ENCODE measurements around the gene TAGLN.

TAGLN gene

DNA sequence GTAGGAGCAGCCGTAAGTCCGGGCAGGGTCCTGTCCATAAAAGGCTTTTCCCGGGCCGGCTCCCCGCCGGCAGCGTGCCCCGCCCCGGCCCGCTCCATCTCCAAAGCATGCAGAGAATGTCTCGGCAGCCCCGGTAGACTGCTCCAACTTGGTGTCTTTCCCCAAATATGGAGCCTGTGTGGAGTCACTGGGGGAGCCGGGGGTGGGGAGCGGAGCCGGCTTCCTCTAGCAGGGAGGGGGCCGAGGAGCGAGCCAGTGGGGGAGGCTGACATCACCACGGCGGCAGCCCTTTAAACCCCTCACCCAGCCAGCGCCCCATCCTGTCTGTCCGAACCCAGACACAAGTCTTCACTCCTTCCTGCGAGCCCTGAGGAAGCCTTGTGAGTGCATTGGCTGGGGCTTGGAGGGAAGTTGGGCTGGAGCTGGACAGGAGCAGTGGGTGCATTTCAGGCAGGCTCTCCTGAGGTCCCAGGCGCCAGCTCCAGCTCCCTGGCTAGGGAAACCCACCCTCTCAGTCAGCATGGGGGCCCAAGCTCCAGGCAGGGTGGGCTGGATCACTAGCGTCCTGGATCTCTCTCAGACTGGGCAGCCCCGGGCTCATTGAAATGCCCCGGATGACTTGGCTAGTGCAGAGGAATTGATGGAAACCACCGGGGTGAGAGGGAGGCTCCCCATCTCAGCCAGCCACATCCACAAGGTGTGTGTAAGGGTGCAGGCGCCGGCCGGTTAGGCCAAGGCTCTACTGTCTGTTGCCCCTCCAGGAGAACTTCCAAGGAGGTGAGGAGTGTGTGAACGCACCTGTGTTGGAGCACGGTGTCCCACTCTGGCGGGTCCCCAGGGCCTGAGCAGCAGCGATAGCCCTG lies at the start of gene TAGLN:
TAGLN (plus strand) TSS at position 318 of the 863 bp plus-strand sequence. CDS start 3,644 bp downstream, outside the sequence.
- no peak for DNase-seq

DNA sequence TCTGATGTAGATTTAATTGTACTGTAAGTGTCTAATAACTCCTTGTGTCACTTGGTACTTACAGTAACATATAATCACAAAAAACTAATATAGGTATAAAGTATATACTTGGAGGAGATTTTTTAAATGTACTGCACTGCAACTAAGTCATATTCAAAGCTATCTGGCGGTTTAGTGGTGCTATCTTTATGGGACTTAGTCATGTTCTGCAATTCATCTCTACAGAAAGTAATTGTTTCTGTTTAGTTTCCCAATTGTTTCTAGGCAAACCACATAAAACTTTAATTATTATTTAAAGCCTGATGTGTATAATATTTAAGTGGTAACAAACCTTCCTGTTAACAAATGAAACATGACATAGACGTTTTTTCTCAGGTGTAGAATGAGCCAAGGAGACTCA lies 47.1 kb upstream of the TAGLN start:
- DNase-seq, result no peak

DNA sequence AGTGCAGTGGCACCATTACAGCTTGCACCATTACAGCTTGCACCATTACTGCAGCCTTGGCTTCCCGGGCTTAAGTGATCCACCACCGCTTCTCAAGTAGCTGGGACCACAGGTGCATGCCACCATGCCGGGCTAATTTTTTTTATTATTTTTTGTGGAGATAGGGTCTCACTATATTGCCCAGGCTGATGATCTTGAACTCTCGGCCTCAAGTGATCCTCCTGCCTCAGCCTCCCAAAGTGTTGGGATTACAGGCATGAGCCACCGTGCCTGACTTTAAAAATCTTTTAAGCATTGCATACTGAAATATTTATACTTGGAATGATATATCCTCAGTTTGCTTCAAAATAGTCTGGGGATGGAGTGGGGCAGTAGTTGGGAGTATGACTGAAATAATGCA lies 44.7 kb upstream of the TAGLN start:
- DNase-seq, result no peak

DNA sequence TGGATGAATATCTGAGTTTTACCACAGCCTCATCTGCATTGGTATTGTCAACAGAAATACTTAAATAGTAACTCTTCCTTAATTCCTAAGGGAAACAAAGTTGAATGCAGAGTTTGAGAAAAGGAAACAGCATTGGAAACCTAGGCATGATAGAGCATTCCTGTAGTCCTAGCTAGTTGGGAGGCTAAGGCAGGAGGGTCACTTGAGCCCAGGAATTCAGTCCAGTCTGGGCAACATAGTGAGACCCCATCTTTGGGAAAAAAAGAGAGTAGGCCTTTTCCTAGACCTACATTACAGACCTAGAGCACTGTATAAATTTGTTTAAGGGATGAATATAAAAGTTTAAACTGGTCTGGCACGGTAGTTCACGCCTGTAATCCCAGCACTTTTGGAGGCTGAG lies 41.7 kb upstream of the TAGLN start:
- DNase-seq, result no peak

DNA sequence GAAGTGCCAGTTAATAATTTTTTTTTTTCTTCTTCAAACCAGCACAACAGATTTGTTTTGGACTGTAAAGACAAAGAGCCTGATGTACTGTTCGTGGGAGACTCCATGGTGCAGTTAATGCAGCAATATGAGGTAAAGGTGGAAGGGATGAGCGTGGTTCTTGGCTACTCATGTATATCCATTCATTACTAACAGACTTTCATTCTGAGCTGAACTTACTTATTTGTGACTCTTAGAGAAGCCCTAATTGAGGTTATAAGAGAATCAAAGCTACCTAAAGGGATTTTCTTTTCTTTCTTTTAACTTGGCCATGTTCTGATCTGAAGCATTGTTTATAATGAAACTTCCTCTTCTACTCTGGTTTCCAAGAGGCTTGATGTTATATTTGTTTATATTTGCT lies 39.3 kb upstream of the TAGLN start:
- DNase-seq, result no peak

DNA sequence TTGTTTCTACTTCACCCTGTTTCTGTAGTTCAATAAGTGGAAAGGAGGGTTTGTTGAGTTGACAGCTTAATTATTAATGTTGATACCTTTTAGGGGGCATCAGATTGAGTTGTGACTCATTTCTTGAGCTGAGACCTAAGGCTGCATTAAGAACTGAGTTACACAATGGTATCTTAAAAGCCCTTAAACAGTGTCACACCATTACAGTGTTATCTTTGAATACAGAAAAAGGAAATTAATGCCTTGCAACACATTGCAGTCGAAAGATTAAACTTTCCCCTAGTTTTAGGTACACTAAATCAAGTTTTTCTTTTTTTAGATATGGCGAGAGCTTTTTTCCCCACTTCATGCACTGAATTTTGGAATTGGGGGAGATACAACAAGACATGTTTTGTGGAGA lies 38.3 kb upstream of the TAGLN start:
- DNase-seq, result no peak

DNA sequence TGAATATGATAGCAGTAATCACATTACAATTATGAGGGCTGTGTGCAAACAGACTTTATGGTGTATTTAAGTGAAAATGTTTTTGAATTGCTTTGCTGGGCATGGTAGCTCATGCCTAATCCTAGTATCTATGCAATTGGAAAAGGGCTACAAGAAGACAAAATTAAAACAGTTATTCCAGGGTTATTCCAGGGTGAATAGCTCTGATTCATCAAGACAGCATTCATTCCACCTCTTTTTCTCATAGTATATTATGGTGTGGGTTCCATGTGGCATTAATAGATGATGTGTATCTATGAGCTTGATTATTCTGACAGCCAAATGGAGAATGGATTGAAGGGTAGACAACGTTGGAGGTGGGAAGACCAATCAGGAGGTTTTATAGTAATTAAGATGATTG lies 32.7 kb upstream of the TAGLN start:
- DNase-seq, result no peak

DNA sequence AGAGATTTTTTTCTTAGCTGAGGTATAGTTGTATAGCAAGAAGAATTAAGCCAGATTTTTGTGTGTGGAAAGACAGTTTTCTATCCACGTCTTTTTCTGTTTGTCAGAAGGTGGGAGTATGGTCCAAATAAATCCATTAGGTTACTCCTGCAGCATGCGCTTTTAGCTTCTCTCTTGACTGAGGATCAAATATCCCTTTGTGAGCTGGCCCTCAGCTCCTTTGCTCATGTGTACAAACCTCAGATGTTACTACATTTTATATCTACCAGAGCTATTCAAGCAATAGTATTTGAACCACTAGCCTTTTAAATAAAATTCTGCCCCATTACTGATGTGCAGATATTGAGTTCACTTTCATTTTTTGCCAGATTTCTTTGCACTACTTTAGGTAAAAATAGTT lies 29.4 kb upstream of the TAGLN start:
- DNase-seq, result no peak

DNA sequence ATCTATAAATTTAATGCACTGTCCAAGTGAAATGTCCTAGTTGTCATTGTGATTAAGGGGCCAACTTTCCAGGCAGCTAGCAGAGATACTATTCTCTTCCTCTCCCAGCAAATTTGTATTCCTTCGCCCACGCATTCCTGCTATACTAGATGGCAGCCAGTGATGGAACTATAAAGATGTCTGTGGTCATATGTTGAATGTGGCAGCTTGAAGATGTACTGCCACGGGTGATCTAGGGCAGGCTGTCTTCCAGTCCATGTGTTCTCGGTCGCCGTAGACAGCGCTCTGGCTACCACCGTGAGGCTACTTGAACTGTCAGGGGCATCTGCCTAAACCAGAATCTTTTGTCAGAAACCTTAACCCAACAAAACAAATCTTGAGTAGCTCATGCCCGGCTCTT lies 29.0 kb upstream of the TAGLN start:
- no peak for DNase-seq

DNA sequence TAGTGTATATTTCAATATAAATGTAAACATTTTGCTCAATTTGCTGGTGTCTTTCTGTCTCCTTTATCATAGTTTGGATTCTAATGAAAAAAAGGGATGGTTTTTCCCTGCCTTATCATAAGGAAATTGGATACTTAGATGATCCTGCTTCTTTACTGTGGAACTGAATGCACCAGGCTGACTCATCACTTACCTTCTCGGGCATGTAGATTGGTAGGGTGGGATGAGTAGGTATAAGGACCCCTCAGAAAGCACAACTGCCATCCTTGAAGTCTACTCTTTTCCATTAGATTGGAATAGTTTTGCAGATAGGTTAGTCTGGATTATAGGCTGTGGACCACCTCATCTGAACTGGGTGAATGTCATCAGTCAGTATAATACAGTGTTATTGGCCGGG lies 28.2 kb upstream of the TAGLN start:
- no peak for DNase-seq

DNA sequence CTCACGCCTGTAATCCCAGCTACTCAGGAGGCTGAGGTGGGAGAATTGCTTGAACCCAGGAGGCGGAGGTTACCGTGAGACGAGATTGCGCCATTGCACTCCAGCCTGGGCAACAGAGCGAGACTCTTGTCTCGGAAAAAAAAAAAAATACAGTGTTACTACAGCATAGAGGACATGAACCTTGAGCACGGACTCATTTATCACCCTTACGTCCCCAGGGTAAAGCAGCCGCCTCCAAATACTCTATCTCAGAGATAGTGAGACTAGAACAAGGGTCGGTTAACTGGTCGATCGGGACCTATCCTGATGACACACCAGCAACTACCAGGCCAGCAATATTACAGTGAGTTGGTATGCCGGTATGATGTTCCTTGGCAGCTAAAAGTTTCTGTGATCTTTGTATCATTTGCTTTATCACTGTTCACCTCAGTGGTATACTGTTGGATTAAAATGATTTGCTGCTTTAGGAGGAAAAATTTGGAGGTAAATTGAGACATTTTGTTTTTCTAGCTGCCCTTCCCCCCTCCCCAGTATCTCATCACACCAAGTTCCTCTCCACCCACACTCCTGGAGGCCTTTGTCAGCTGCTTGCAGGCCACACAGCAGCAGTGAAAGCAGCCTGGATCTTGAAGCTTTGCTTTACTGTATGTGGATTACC lies 27.6 kb upstream of the TAGLN start:
- DNase-seq, result no peak

DNA sequence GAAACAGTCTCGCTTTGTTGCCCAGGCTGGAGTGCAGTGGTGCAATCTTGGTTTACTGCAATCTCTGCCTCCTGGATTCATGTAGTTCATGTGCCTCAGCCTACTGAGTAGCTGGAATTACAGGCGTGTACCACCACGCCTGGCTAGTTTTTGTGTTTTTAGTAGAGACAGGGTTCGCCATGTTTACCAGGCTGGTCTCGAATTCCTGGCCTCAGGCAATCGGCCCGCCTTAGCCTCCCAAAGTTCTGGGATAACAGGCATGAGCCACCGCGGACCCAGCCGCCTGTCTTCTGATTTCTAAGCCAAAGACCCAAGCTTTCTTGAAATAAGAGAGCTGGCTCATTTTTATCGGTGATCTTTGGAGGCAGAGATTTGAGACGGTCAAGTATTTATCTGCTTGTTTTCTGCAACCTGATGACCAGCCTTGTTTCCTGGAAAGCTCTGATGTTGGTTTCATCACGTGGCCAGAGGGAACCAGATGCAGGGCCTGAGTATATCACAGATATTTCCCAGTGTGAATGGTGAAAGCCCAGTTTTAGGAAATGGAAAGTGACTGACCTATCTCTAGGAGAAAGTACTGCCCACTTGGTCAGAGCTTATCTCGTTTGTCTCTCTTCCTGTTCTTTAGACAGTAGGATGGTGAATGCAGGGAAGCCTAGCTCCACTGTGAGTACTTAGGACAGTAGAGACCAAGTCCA lies 26.3 kb upstream of the TAGLN start:
- no peak for DNase-seq

DNA sequence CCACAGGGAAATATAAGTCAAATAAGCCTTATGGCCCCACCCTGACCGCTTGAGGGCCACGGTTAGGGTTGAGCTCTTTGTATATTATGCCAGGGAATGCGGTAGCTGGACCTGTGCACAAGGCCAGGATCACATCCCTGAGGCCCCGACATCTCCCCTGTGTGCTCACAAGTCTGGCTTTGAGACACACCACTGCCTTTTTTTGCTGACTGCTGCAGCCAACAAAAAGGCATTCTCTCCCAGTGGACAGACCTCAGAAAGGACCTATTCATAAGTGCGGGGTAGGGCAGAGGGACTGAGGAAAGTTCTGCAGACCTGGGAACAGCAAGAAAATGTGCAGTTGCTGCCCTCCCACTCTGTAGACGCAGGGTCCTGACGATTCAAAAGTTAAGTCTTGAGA lies 24.1 kb upstream of the TAGLN start:
- DNase-seq, result no peak

DNA sequence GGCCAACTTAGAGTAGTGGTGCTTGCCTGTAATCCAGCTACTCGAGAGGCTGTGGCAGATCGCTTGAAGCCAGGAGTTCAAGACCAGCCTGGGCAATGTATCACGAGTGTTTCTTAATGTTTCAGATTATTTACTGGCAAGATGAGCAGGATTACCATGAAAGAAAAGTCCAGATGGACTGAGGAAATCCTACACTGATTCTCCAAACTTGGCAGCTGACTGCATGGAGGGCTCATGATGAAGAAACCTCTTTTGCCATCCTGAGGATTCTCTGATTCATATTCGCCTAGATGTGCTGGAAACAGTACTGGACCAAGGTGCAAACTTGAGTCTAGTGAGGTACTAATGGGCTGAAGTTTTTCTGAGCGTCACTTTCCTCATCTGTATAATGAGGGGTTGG lies 23.4 kb upstream of the TAGLN start:
- DNase-seq, result no peak

DNA sequence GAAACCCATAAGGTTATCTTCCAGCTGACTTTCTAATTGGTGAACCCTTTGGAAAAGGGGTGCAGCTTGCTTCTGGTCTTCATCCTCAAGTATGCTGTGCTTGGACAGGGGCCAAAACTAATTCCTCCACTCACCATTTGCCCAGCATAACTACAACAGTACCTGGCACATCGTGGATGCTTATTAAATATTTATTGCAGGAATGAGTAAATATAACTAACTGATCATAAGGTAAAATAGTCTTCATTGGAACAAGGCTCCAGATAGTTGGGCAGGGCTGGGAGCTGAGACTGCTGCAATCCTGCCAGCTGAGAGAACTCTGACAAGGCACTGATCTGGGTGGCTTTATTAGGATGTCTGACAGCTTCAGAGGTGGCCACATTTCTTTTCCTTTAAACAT lies 23.0 kb upstream of the TAGLN start:
- no peak for DNase-seq

DNA sequence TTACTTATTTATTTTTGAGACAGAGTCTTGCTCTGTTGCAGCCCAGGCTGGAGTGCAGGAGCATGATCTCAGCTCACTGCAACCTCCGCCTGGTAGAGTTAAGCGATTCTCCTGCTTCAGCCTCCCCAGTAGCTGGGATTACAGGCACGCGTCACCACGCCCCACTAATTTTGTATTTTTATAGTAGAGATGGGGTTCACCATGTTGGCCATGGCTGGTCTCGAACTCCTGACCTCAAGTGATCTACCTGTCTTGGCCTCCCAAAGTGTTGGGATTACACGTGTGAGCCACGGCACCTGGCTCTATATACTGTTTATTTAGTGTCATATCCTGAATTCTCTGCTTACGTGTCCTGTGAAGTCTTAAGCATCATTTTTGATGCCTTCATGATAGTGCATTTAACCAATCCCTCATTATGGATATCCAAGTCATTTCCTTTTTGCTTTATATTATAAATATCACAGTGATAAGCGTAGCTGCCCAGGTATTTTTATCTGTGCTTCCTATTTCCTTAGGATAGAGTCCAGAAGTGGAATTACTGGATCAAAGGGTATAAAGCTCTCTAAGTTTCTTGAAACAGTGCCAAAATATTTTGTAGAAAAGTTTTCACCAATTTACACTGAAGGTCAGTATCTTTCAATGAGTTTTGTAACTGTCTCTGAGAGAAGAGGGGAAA lies 21.5 kb upstream of the TAGLN start:
- DNase-seq, result no peak

DNA sequence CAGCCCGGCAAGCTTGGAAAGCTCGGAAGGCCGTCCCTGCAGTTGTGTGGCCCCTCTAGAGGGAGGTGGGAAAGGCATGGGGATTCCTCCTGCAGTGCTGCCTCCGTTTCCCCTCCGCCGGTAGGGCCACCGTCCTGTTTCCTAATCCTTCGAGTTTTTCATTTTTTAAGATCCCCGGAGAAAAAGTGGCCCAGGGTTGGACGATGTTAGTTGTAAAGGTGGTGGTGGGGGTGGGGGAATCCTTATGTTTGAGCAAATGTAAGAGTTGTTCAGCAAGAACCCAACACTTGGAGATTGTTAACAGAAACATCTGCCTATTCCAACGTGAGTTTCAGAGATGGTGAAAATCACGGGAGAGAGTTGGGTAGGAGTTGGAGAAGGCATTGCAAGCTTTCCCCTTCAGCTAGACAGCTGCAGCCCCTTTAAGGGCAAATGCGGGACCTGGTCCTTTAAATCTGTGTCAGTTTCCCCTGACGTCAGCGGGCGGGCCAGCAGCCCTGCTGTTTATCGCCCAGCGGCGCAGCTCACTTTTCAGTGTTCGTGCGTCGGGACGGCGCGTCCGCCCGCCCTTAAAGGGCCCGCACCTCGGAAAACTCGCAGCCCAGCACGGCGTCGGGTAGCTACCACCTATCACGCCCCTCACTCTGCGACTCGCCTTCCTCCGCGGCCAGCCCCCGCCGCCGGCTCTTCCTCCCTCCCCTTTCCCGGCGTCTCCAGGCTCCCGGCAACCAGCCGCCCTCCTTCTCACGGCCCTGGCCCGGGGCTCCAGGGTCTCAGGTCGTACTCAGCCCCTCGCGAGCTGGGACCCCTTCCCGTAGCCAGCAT lies 20.7 kb upstream of the TAGLN start, which contains the start of gene SIDT2:
SIDT2 (plus strand) TSS at position 534 of the 825 bp plus-strand sequence. CDS start 521 bp downstream, outside the sequence.
- peak; percentile 62 to 72 for DNase-seq

DNA sequence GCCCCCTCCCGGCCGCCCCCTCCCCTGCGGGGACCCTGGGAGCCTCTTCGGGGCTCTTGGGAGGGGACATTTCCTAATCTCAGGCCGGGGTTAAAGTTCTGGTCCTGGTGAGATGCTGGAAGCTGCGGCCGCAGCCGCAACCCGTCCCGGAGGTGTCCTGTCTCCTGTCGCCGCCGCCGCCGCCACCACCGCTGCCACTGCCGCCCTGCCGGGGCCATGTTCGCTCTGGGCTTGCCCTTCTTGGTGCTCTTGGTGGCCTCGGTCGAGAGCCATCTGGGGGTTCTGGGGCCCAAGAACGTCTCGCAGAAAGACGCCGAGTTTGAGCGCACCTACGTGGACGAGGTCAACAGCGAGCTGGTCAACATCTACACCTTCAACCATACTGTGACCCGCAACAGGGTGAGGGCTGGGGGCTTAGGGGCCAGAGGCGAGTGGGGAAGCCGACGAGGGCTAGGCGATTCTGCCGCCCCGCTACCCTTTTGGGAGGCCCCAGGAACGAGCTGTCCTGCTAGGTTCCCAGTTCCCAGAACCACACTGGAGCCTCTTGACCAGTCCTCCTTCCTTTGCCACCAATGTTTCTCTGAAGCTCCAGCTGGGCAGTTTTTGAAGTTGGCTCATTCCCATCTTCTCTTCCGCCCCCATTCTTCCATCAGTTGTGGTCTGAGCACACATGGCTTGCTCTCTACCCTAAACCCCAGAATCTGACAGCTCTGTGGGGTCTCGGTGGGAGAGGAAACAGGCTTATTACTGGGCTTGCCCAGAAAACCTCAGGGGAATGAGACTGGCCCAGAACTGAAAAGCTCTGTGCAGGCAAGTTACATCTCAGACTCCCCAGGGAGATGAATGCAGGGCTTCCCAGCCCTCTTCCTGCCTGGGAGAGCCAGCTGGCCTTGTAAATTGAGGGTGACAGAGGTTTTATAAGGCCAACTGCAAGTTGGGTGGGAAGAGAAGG lies 19.8 kb upstream of the TAGLN start:
- DNase-seq, result peak in 1 of 2 experiments; percentile 9

DNA sequence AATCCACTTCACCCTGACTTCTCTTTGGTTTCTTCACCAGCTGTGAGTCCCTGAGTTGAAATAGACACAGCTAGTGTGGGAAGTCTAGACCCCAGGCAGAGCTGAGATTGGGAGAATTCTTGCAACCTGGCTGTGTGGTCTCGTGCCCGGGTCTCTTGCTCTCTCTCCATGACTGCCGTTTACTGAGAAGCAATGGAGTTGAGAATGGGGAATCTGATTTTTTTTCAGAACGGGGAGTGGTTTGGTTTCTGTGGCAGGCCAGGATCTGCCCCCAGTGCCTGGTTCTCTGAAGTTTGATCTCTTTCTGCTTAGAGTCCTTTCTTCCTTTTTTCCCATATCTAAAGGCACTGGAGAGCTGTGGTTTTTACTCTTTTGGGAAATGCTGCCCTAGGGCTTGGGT lies 19.1 kb upstream of the TAGLN start:
- no peak for DNase-seq

DNA sequence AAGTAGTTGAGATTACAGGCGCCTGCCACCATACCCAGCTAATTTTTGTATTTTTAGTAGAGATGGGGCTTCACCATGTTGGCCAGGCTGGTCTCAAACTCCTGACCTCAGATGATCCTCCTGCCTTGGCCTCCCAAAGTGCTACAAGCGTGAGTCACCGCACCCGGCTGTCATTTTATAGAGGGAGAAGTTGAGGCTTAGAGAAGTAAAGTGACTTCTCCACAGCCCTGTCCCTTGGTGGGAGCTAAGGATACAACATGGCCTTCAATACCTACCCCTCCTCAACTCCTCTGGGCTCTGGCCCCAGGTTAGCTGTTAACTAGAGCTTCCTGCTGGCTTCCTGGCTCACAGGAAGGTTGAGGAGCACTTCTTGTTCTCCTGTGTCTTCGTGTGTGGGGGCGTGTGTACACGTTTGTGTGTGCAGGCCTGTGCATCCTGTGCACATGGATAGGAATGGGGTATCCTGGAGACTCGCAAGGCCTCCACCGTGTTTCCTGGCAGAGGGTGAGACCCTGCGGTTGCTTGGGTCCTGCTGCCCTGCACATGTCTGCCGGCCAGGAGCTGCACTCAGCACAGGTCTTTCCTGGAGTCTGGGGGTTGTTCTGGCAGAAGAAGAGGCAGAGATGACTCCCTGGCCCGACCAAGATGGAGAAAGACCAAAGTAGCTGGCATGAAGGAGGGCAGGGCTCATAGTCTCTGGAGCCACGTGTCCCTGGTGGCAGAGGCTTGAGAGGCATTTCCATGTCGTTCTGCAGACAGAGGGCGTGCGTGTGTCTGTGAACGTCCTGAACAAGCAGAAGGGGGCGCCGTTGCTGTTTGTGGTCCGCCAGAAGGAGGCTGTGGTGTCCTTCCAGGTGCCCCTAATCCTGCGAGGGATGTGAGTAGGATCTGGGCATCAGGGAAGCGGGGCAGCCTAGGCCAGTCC lies 18.2 kb upstream of the TAGLN start:
- peak; percentile 65 to 66 for DNase-seq

All from AML-193 (cell line).